ENCODE data around the gene CIRBP. TPM values are rescaled to one million over a fixed set of nuclear protein-coding genes. Genes with fewer than 3 reads are reported as not detected.

Gene CIRBP
- total RNA-seq, 1 donor from 2014 or later: 421 TPM

DNA sequence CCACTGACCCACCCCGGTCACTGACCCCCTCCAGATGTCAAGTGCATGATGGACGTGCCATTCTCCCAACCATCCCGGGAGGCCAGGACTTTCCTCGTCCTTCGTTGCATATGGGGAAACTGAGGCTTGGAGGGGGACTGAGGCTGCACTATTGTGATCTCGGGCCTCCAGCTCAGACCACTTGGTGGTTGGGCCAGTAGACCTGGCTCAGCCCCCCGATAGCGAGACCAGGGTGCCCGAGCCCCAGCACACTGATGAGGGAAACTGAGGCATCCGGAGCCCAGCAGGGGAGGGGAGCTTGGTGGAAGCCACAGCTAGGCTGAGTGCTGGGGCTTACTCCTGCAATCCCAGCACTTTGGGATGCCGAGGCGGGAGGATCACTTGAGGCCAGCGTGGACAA, 26.9 kb downstream of the CIRBP start:
- no peak for DNase-seq (ENCODE audit: low read depth, low spot score)
- no peaks in the 10 kb centered on the region for H3K36me3 Mint-ChIP-seq (ENCODE audit: low read depth)
- TF ChIP-seq, protein P1, sequence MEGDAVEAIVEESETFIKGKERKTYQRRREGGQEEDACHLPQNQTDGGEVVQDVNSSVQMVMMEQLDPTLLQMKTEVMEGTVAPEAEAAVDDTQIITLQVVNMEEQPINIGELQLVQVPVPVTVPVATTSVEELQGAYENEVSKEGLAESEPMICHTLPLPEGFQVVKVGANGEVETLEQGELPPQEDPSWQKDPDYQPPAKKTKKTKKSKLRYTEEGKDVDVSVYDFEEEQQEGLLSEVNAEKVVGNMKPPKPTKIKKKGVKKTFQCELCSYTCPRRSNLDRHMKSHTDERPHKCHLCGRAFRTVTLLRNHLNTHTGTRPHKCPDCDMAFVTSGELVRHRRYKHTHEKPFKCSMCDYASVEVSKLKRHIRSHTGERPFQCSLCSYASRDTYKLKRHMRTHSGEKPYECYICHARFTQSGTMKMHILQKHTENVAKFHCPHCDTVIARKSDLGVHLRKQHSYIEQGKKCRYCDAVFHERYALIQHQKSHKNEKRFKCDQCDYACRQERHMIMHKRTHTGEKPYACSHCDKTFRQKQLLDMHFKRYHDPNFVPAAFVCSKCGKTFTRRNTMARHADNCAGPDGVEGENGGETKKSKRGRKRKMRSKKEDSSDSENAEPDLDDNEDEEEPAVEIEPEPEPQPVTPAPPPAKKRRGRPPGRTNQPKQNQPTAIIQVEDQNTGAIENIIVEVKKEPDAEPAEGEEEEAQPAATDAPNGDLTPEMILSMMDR (conservative IDR thresholded peaks at IDR 0.05): no peak
- no peaks in the 10 kb centered on the region for H3K27me3 Mint-ChIP-seq (ENCODE audit: low read depth)
- H3K4me1 Mint-ChIP-seq: no peaks in the 10 kb centered on the region
- H3K27ac Mint-ChIP-seq (ENCODE audit: unreplicated experiment): no peak overlapping the region
- no peak overlapping the region for H3K4me3 Mint-ChIP-seq
- H3K9me3 Mint-ChIP-seq: no peaks in the 10 kb centered on the region

DNA sequence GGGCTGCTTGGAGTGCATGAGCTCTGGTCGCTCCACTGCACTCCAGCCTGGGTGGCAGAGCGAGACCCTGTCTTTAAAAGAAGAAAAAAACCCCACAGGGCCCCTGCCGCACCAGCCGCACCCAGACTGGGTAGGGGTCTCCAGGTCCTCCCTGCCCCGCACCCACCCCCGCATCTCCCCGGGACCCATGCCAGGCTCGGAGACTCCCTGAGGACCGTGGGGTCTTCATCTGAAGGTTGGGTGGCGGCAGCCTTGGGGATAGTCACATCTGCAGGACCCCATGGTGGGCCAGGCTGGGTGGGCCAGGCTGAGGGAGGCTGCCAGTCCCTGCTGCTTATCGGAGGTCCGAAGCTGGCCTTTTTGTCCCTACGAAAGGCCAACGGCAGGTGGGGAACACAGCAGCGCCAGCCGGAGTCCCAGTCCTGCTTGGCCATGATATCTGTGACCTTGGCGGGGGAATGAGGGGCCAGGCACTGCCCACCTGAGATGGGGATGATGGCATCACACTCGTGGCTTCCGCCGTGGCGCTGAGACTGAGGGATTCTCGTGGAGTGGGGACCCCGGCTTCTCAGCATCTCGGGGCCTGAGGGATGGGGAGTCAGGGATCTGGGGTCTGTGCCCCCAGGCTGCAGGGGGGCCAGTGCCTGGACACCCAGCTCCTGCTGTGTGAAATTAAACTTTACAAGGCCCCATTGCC, 27.6 kb downstream of the CIRBP start:
- no peaks in the 10 kb centered on the region for H3K27me3 Mint-ChIP-seq (ENCODE audit: low read depth)
- no peaks in the 10 kb centered on the region for H3K4me1 Mint-ChIP-seq
- no peaks in the 10 kb centered on the region for H3K36me3 Mint-ChIP-seq (ENCODE audit: low read depth)
- TF ChIP-seq, protein P1 (conservative IDR thresholded peaks at IDR 0.05): no peak
- no peak overlapping the region for H3K4me3 Mint-ChIP-seq
- DNase-seq (ENCODE audit: low read depth, low spot score): no peak
- H3K27ac Mint-ChIP-seq (ENCODE audit: unreplicated experiment): no peak overlapping the region
- no peaks in the 10 kb centered on the region for H3K9me3 Mint-ChIP-seq

DNA sequence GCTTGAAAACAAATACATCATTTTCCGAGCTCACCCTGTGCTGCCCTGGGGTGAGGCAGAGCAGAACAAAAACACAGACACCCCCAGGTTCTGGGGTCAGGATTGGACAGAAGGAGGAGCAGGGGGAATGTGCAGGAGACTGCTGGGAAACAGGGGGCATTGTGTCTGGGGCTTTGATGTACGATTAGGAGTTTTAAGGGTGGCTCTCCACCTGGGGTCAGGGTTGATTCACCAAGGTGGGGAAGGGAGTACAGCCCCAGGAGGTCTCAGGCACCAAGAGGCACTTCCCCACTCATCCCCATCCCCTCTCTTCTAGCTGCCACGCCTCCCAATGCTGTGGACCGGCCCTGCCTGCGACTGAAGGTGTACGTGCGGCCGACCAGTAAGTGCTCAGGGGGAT, 29.1 kb downstream of the CIRBP start:
- DNase-seq (ENCODE audit: low read depth, low spot score): no peak
- no peaks in the 10 kb centered on the region for H3K9me3 Mint-ChIP-seq
- H3K4me1 Mint-ChIP-seq: peaks cover 6% of the 10 kb centered on the region
- TF ChIP-seq, protein P1 (conservative IDR thresholded peaks at IDR 0.05): no peak
- H3K27me3 Mint-ChIP-seq (ENCODE audit: low read depth): no peaks in the 10 kb centered on the region
- H3K27ac Mint-ChIP-seq (ENCODE audit: unreplicated experiment): no peak overlapping the region
- no peak overlapping the region for H3K4me3 Mint-ChIP-seq
- H3K36me3 Mint-ChIP-seq (ENCODE audit: low read depth): no peaks in the 10 kb centered on the region

DNA sequence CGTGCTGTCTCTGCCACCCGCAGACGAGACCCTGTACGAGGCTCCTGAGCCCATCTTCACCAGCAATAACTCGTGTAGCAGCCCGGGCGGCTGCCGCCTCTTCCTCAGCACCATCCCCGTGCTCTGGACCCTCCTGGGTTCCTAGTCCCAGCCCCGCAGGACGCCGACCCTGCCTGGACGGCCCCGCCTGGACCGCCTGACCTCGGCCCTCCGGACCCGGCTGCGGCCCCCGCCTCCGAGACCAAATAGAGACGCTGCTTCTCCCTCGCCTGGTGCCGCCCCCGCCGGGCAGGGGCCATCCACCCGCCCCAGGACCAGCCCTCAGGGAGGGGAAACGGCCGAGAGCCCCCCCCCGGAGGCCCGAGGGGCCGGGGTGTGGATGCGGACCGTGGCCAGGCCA, 30.7 kb downstream of the CIRBP start:
- no peaks in the 10 kb centered on the region for H3K27me3 Mint-ChIP-seq (ENCODE audit: low read depth)
- H3K9me3 Mint-ChIP-seq: no peaks in the 10 kb centered on the region
- TF ChIP-seq, protein P1 (conservative IDR thresholded peaks at IDR 0.05): no peak
- DNase-seq (ENCODE audit: low read depth, low spot score): no peak
- H3K4me1 Mint-ChIP-seq: peaks cover 6% of the 10 kb centered on the region
- no peak overlapping the region for H3K27ac Mint-ChIP-seq (ENCODE audit: unreplicated experiment)
- no peaks in the 10 kb centered on the region for H3K36me3 Mint-ChIP-seq (ENCODE audit: low read depth)
- no peak overlapping the region for H3K4me3 Mint-ChIP-seq

DNA sequence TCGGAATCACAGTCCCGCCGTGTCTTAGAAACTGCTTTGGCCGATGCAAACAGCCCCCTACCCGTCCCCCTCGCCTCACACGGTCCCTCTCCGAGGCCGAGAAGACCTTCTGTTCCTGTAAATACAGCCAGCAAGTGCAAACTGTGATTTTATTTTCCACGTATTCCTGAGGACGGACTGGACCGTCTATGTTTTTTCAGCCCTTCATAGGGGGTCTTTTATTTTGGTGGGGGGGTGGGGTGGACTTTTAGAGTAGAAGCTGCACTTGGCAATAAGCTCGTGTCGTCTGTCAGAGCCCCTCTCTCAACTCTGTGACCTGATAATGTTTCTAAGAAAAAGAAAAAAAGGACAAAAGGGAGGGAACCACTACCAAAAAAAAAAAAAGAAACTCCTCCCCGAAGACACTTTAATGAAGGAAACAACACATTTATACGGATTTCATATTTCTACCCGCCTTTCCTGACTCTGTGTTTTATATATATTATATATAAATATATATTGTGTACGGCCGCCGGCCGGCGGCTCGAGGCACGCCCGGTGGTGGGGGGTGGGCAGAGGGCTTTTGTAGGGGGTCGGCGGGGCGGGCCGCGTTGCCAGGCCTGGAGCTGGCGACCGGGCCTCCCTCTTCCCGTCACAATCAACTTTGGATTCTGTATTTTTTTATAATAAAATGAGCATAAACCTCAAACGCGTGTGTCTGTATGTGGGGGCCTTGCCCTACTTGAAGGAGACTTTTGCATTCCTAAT, 31.8 kb downstream of the CIRBP start:
- H3K27ac Mint-ChIP-seq (ENCODE audit: unreplicated experiment): no peak overlapping the region
- H3K9me3 Mint-ChIP-seq: no peaks in the 10 kb centered on the region
- TF ChIP-seq, protein P1 (conservative IDR thresholded peaks at IDR 0.05): no peak
- no peak overlapping the region for H3K4me3 Mint-ChIP-seq
- no peak for DNase-seq (ENCODE audit: low read depth, low spot score)
- H3K36me3 Mint-ChIP-seq (ENCODE audit: low read depth): no peaks in the 10 kb centered on the region
- H3K27me3 Mint-ChIP-seq (ENCODE audit: low read depth): no peaks in the 10 kb centered on the region
- peaks cover 6% of the 10 kb centered on the region for H3K4me1 Mint-ChIP-seq

Data from neural crest cell (in vitro differentiated cells).